Body of pancreas (tissue), 4 donors: ENCODE data around the gene DUOXA2. TPM values are rescaled to one million over a fixed set of nuclear protein-coding genes. Genes with fewer than 3 reads are reported as not detected.

Experiments
- ATAC-seq: fragments of 150-250 bp; one replicate; pipeline ENCODE4 v1.9.1; 2016
- DNase-seq, 4 donors: peaks; one replicate each; pipeline ENCODE4 v3.0.0-alpha.2; 2019
- H3K27ac ChIP-seq, 4 donors: fragments of 200-600 bp; sonication (generic); 1 replicate in 3 of 4; 2 replicates in 1 of 4; pipeline versions ENCODE4 v1.5.1 to v1.6.1; 2016 to 2019; ENCODE audit warnings: mild to moderate bottlenecking in 1 of 4, mixed read lengths in 1 of 4, moderate library complexity in 1 of 4
- H3K27me3 ChIP-seq, 2 donors: fragments of 200-600 bp; sonication (generic); one replicate each; pipeline ENCODE4 v1.6.0; 2016; ENCODE audit warnings: mild to moderate bottlenecking in 1 of 2
- H3K36me3 ChIP-seq, 2 donors: fragments of 200-600 bp; sonication (generic); replicated peaks in 1 of 2; 2 replicates each; pipeline ENCODE4 v1.5.1; 2016; ENCODE audit warnings: low read depth in 2 of 2; ENCODE audit not compliant: insufficient read depth in 1 of 2
- H3K4me1 ChIP-seq: fragments of 200-600 bp; sonication (generic); one replicate; pipeline ENCODE4 v1.6.0; 2016
- H3K4me3 ChIP-seq, 2 donors: fragments of 200-600 bp; sonication (generic); 1 replicate in 1 of 2; 2 replicates in 1 of 2; pipeline ENCODE4 v1.5.1; 2016 to 2019
- H3K9me3 ChIP-seq, 3 donors: fragments of 200-600 bp; sonication (generic); 1 replicate in 2 of 3; 2 replicates in 1 of 3; pipeline ENCODE4 v1.5.1; 2016
- CTCF ChIP-seq, 7 experiments: fragments of 450-650 bp in 4 of 7; fragments of 200-600 bp in 3 of 7; sonication (generic) in 3 of 7; IDR thresholded peaks; one replicate each; pipeline ENCODE4 v1.5.1; 2016 to 2019; ENCODE audit warnings: antibody characterized with exemption in 7 of 7
- POLR2A ChIP-seq, 3 donors: fragments of 450-650 bp; IDR thresholded peaks; one replicate each; pipeline ENCODE4 v1.6.1; 2016; ENCODE audit warnings: antibody characterized with exemption in 3 of 3, mild to moderate bottlenecking in 2 of 3
- WGBS, 2 donors: methylation state at CpG; one replicate each; pipeline ENCODE4 v1.1.5; 2017; 5-methylcytosine and 5-hydroxymethylcytosine counted together
- intact Hi-C: fragments of 100-400 bp; cut with DNase I; formaldehyde crosslinking; loops from one replicate; pipeline ENCODE4 v1.15.1; 2023
- total RNA-seq, 2 donors: library from RNA; depleted of rRNA; stranded (reverse); fragments of >200 nt; gene quantifications; one replicate each; pipeline ENCODE4 v1.1.0, GENCODE V29; 2016

Gene DUOXA2
- total RNA-seq, 2 donors from 2014 or later = not detected

GRCh38 chr15:45089712-45090373 is 24.3 kb upstream of the DUOXA2 start:
- Histone ChIP-seq H3K27me3 (no peaks in the 10 kb centered on the region), H3K36me3 (no peaks in the 10 kb centered on the region), H3K27ac (no peak overlapping the region), H3K9me3 (no peaks in the 10 kb centered on the region), H3K4me1 (no peaks in the 10 kb centered on the region), H3K4me3 (no peak overlapping the region)
- no peak for TF ChIP-seq POLR2A (IDR thresholded peaks at IDR 0.05)
- no peak for TF ChIP-seq CTCF (IDR thresholded peaks at IDR 0.05)
- WGBS, 2 donors = 63 to 65% methylated on average over 3 of the region's 3 CpGs
- DNase-seq (no peak), ATAC-seq (no peak)
- intact Hi-C loops = no loop called here

GRCh38 chr15:45091161-45091560 is 23.0 kb upstream of the DUOXA2 start:
- Histone ChIP-seq H3K27ac (no peak overlapping the region), H3K27me3 (no peaks in the 10 kb centered on the region), H3K4me3 (no peak overlapping the region), H3K36me3 (no peaks in the 10 kb centered on the region), H3K9me3 (no peaks in the 10 kb centered on the region), H3K4me1 (no peaks in the 10 kb centered on the region)
- TF ChIP-seq CTCF (IDR thresholded peaks at IDR 0.05) (no peak), POLR2A (IDR thresholded peaks at IDR 0.05) (no peak)
- DNase-seq = no peak
- no peak for ATAC-seq
- 56 to 58% methylated on average over 7 of the region's 7 CpGs for WGBS, 2 donors
- intact Hi-C loops = no loop called here

- Histone ChIP-seq H3K4me3 (no peak overlapping the region), H3K9me3 (no peaks in the 10 kb centered on the region), H3K4me1 (no peaks in the 10 kb centered on the region), H3K27ac (no peak overlapping the region), H3K27me3 (no peaks in the 10 kb centered on the region), H3K36me3 (no peaks in the 10 kb centered on the region)
- no peak for ATAC-seq
- no peak for DNase-seq
- 79 to 94% methylated on average over 2 of the region's 2 CpGs for WGBS, 2 donors
- intact Hi-C loops = no loop called here
- no peak for TF ChIP-seq POLR2A (IDR thresholded peaks at IDR 0.05)
- TF ChIP-seq CTCF (IDR thresholded peaks at IDR 0.05) = no peak
These were observed 22.6 kb upstream of the DUOXA2 start for GRCh38 chr15:45091576-45091975.

- H3K27ac ChIP-seq = no peak overlapping the region
- no peaks in the 10 kb centered on the region for H3K4me1 ChIP-seq
- no peak overlapping the region for H3K4me3 ChIP-seq
- H3K9me3 ChIP-seq = no peaks in the 10 kb centered on the region
- ATAC-seq (no peak), DNase-seq (no peak)
- TF ChIP-seq CTCF (IDR thresholded peaks at IDR 0.05) = no peak
- no peak for TF ChIP-seq POLR2A (IDR thresholded peaks at IDR 0.05)
- no peaks in the 10 kb centered on the region for H3K27me3 ChIP-seq
- H3K36me3 ChIP-seq = no peaks in the 10 kb centered on the region
- intact Hi-C loops = no loop called here
- WGBS, 2 donors = 80 to 88% methylated on average over 4 of the region's 4 CpGs
These were observed 21.1 kb upstream of the DUOXA2 start for GRCh38 chr15:45093013-45093412.
